Renal cortical epithelial cell (primary cell): ENCODE data around the gene RREB1. TPM values are rescaled to one million over a fixed set of nuclear protein-coding genes. Genes with fewer than 3 reads are reported as not detected.

Source experiments
- DNase-seq: peaks from one replicate; pipeline ENCODE4 v3.0.0-alpha.2; 2011; ENCODE audit warnings: low read depth
- total RNA-seq: library from RNA; depleted of rRNA; stranded (reverse); fragments of >200 nt; gene quantifications from 2 replicates; pipeline ENCODE4 v1.2.3, GENCODE V29; 2014

RREB1 gene
- total RNA-seq, 1 donor from 2014 or later = 42.6 TPM

- no peak for DNase-seq
Measured at GRCh38 chr6:7163661-7164071, 55.9 kb downstream of the RREB1 start.

- DNase-seq = no peak
Measured at GRCh38 chr6:7164536-7165001, 56.8 kb downstream of the RREB1 start.

- DNase-seq = peak; percentile 40
Measured at GRCh38 chr6:7165002-7165889, 57.5 kb downstream of the RREB1 start.

- no peak for DNase-seq
Measured at GRCh38 chr6:7165890-7166267, 58.1 kb downstream of the RREB1 start.

- peak; percentile 73 for DNase-seq
Measured at GRCh38 chr6:7166410-7167293, 58.9 kb downstream of the RREB1 start.

- DNase-seq = no peak
Measured at GRCh38 chr6:7169296-7169721, 61.5 kb downstream of the RREB1 start.

GRCh38 chr6:7170117-7170732, 62.5 kb downstream of the RREB1 start:
- no peak for DNase-seq

- DNase-seq = no peak
Measured at GRCh38 chr6:7171119-7171518, 63.4 kb downstream of the RREB1 start.

- DNase-seq = no peak
Measured at GRCh38 chr6:7171733-7172132, 64.0 kb downstream of the RREB1 start.

GRCh38 chr6:7172649-7173048, 64.9 kb downstream of the RREB1 start:
- DNase-seq = no peak

GRCh38 chr6:7173843-7174503, 66.2 kb downstream of the RREB1 start:
- no peak for DNase-seq

GRCh38 chr6:7175462-7175861, 67.7 kb downstream of the RREB1 start:
- DNase-seq = no peak

GRCh38 chr6:7176208-7176607, 68.4 kb downstream of the RREB1 start:
- peak; percentile 59 for DNase-seq

- no peak for DNase-seq
Measured at GRCh38 chr6:7178280-7178679, 70.5 kb downstream of the RREB1 start.

- no peak for DNase-seq
Measured at GRCh38 chr6:7180751-7181150, 73.0 kb downstream of the RREB1 start.

GRCh38 chr6:7183707-7184106, 75.9 kb downstream of the RREB1 start:
- DNase-seq = no peak

GRCh38 chr6:7184502-7184901, 76.7 kb downstream of the RREB1 start:
- DNase-seq = no peak

- no peak for DNase-seq
Measured at GRCh38 chr6:7185561-7185960, 77.8 kb downstream of the RREB1 start.

- no peak for DNase-seq
Measured at GRCh38 chr6:7188492-7188891, 80.7 kb downstream of the RREB1 start.

GRCh38 chr6:7189101-7189758, 81.5 kb downstream of the RREB1 start:
- no peak for DNase-seq

GRCh38 chr6:7190791-7191190, 83.0 kb downstream of the RREB1 start:
- no peak for DNase-seq
